HEK293 (cell line): Measurements from ENCODE around the gene KCNQ4.

Experiments
- CTCF ChIA-PET: fragments of 350-600 bp; formaldehyde crosslinking; extraction: SDS; loops from one replicate; lab custom pipeline; 2021; ENCODE audit warnings: antibody characterized with exemption; lab: Yijun Ruan, JAX
- POLR2A ChIA-PET: fragments of 300-600 bp; formaldehyde crosslinking; extraction: SDS; loops from one replicate; lab custom pipeline; 2020; ENCODE audit warnings: antibody characterized with exemption, inconsistent platforms; lab: Yijun Ruan, JAX
- H3K27ac ChIP-seq: fragments of 200-500 bp; sonication (Bioruptor generic); 2 replicates; pipeline ENCODE4 v1.5.1; 2014; ENCODE audit warnings: low read depth, low read length, control low read depth, inconsistent platforms; ENCODE audit errors: extremely low read depth
- H3K36me3 ChIP-seq, 2 experiments: fragments of 200-500 bp in 1 of 2; sonication (Bioruptor generic) in 1 of 2; 1 replicate in 1 of 2; 2 replicates in 1 of 2; pipeline ENCODE4 v1.5.1; 2014 to 2017; ENCODE audit warnings: inconsistent platforms in 2 of 2, low read length in 2 of 2; ENCODE audit not compliant: control insufficient read depth in 2 of 2, insufficient read depth in 1 of 2
- H3K4me1 ChIP-seq: fragments of 200-500 bp; sonication (Bioruptor generic); 2 replicates; pipeline ENCODE4 v1.5.1; 2014; ENCODE audit warnings: mild to moderate bottlenecking, low read length, inconsistent platforms; ENCODE audit not compliant: control insufficient read depth, insufficient read depth
- H3K4me3 ChIP-seq: 2 replicates; pipeline ENCODE4 v1.5.1; 2011; ENCODE audit warnings: low read depth, mild to moderate bottlenecking, control low read depth, low read length, moderate library complexity
- H3K9me3 ChIP-seq: fragments of 200-500 bp; sonication (Bioruptor generic); 2 replicates; pipeline ENCODE4 v1.5.1; 2014; ENCODE audit warnings: low read depth, low read length, inconsistent platforms; ENCODE audit not compliant: control insufficient read depth, insufficient read depth
- BCL11A ChIP-seq: fragments of 450-650 bp; formaldehyde crosslinking; IDR thresholded peaks from 2 replicates; pipeline ENCODE4 v1.5.1; 2016; ENCODE audit warnings: low read depth, missing biosample characterization, missing genetic modification characterization
- EGR2 ChIP-seq: fragments of 450-650 bp; formaldehyde crosslinking; IDR thresholded peaks from 2 replicates; pipeline ENCODE4 v1.5.1; 2016; ENCODE audit warnings: low read depth, missing biosample characterization, missing genetic modification characterization
- IKZF3 ChIP-seq: fragments of 450-650 bp; IDR thresholded peaks from 2 replicates; pipeline ENCODE4 v1.5.0; 2018; ENCODE audit warnings: missing biosample characterization, mild to moderate bottlenecking, missing genetic modification characterization, moderate library complexity
- MEIS1 ChIP-seq: sonication (generic); formaldehyde crosslinking; IDR thresholded peaks from 2 replicates; pipeline ENCODE4 v1.8.1; 2022; ENCODE audit warnings: missing genetic modification reagents, mild to moderate bottlenecking, borderline replicate concordance
- PRDM10 ChIP-seq: fragments of 450-650 bp; formaldehyde crosslinking; IDR thresholded peaks from 2 replicates; pipeline ENCODE4 v1.5.1; 2016; ENCODE audit warnings: missing biosample characterization, missing genetic modification characterization
- REST ChIP-seq: fragments of 450-650 bp; formaldehyde crosslinking; IDR thresholded peaks from 2 replicates; pipeline ENCODE4 v1.5.1; 2016; ENCODE audit warnings: missing biosample characterization, missing genetic modification characterization
- ZBTB17 ChIP-seq: fragments of 450-650 bp; formaldehyde crosslinking; IDR thresholded peaks from 2 replicates; pipeline ENCODE4 v1.5.1; 2016; ENCODE audit warnings: missing biosample characterization, missing genetic modification characterization
- ZBTB6 ChIP-seq: fragments of 450-650 bp; formaldehyde crosslinking; IDR thresholded peaks from 2 replicates; pipeline ENCODE4 v1.5.1; 2017; ENCODE audit warnings: missing biosample characterization, missing genetic modification characterization
- ZEB2 ChIP-seq: fragments of 450-650 bp; formaldehyde crosslinking; IDR thresholded peaks from 2 replicates; pipeline ENCODE4 v1.5.1; 2016; ENCODE audit warnings: missing biosample characterization, missing genetic modification characterization
- ZFHX2 ChIP-seq: fragments of 450-650 bp; formaldehyde crosslinking; conservative IDR thresholded peaks from 2 replicates; pipeline ENCODE4 v1.5.1; 2016; ENCODE audit warnings: missing biosample characterization, missing genetic modification characterization
- ZNF10 ChIP-seq: fragments of 450-650 bp; formaldehyde crosslinking; IDR thresholded peaks from 2 replicates; pipeline ENCODE4 v1.5.1; 2017; ENCODE audit warnings: missing biosample characterization, missing genetic modification characterization
- ZNF18 ChIP-seq: fragments of 450-650 bp; formaldehyde crosslinking; IDR thresholded peaks from 2 replicates; pipeline ENCODE4 v1.5.1; 2016; ENCODE audit warnings: missing biosample characterization, missing genetic modification characterization
- ZNF202 ChIP-seq: fragments of 450-650 bp; formaldehyde crosslinking; IDR thresholded peaks from 2 replicates; pipeline ENCODE4 v1.5.1; 2016; ENCODE audit warnings: missing biosample characterization, missing genetic modification characterization, borderline replicate concordance
- ZNF239 ChIP-seq: fragments of 450-650 bp; formaldehyde crosslinking; IDR thresholded peaks from 2 replicates; pipeline ENCODE4 v1.5.1; 2016; ENCODE audit warnings: missing biosample characterization, missing genetic modification characterization
- ZNF488 ChIP-seq: fragments of 450-650 bp; formaldehyde crosslinking; IDR thresholded peaks from 2 replicates; pipeline ENCODE4 v1.5.1; 2016; ENCODE audit warnings: missing biosample characterization, missing genetic modification characterization
- ZNF510 ChIP-seq: fragments of 450-650 bp; formaldehyde crosslinking; IDR thresholded peaks from 2 replicates; pipeline ENCODE4 v1.5.1; 2018; ENCODE audit warnings: mild to moderate bottlenecking, missing genetic modification characterization, missing biosample characterization; ENCODE audit not compliant: insufficient replicate concordance
- ZNF645 ChIP-seq: fragments of 450-650 bp; formaldehyde crosslinking; IDR thresholded peaks from 2 replicates; pipeline ENCODE4; 2016; ENCODE audit warnings: missing biosample characterization, missing genetic modification characterization
- ZNF707 ChIP-seq: fragments of 450-650 bp; formaldehyde crosslinking; IDR thresholded peaks from 2 replicates; pipeline ENCODE4 v1.5.1; 2016; ENCODE audit warnings: missing biosample characterization, missing genetic modification characterization
- ZNF792 ChIP-seq: fragments of 450-650 bp; formaldehyde crosslinking; IDR thresholded peaks from 2 replicates; pipeline ENCODE4 v1.5.1; 2016; ENCODE audit warnings: missing biosample characterization, missing genetic modification characterization

Gene KCNQ4

GRCh38 chr1:40808002-40808401 lies 24.4 kb downstream of the KCNQ4 start (continued):
- TF ChIP-seq ZEB2 (tag by site-specific recombination) (no peak), ZNF510 (tag by site-specific recombination) (no peak), IKZF3 (tag by site-specific recombination) (no peak), ZNF792 (tag by site-specific recombination) (no peak), REST (tag by site-specific recombination) (no peak), MEIS1 (CRISPR knock-in tag) (no peak), ZBTB17 (tag by site-specific recombination) (no peak)

- ChIA-PET POLR2A (no interaction called here), CTCF (interaction anchor here (0.6 to 0.7 kb wide), 2 partner anchors 377 to 470 kb away, joined by 3 to 4 read pairs; no protein-coding TSS in a partner anchor)
- no peak overlapping the region for H3K27ac ChIP-seq
- no peaks in the 10 kb centered on the region for H3K36me3 ChIP-seq
- H3K4me3 ChIP-seq: no peak overlapping the region
- no peaks in the 10 kb centered on the region for H3K9me3 ChIP-seq
- TF ChIP-seq ZFHX2 (tag by site-specific recombination) (peak; percentile 88), BCL11A (no peak), ZNF645 (no peak), EGR2 (tag by site-specific recombination) (peak; percentile 93), ZNF510 (tag by site-specific recombination) (no peak), ZBTB6 (no peak), ZNF10 (tag by site-specific recombination) (no peak), ZNF18 (no peak), ZNF707 (tag by site-specific recombination) (no peak), ZNF792 (tag by site-specific recombination) (no peak)
- H3K4me1 ChIP-seq: no peaks in the 10 kb centered on the region
Observed at GRCh38 chr1:40808444-40808843, 24.9 kb downstream of the KCNQ4 start.

GRCh38 chr1:40808909-40809308 lies 25.3 kb downstream of the KCNQ4 start:
- Histone ChIP-seq H3K4me1 (no peaks in the 10 kb centered on the region), H3K36me3 (no peaks in the 10 kb centered on the region), H3K9me3 (no peaks in the 10 kb centered on the region), H3K27ac (no peak overlapping the region), H3K4me3 (no peak overlapping the region)
- ChIA-PET POLR2A (no interaction called here), CTCF (interaction anchor here (0.6 to 0.7 kb wide), 2 partner anchors 377 to 470 kb away, joined by 3 to 4 read pairs; no protein-coding TSS in a partner anchor)
- TF ChIP-seq ZNF239 (tag by site-specific recombination): no peak
- TF ChIP-seq ZNF202 (tag by site-specific recombination): no peak
- no peak for TF ChIP-seq PRDM10 (tag by site-specific recombination)
- TF ChIP-seq ZNF707 (tag by site-specific recombination): no peak
- TF ChIP-seq ZNF488 (tag by site-specific recombination): no peak
